K562 (cell line): Measurements from ENCODE around the gene PABPC1L. TPM values are rescaled to one million over a fixed set of nuclear protein-coding genes. Genes with fewer than 3 reads are reported as not detected.

Source experiments
- ATAC-seq: fragments of 200-7000 bp; cut with Tn5 transposase; 3 replicates; pipeline ENCODE4 v1.9.1; 2020; ENCODE audit warnings: moderate library complexity
- BruUV-seq: library from RNA; stranded (reverse); fragments of 400-500 nt; replicated peaks from 2 replicates; lab custom pipeline; 2021; lab: Mats Ljungman, UMichigan
- CTCF ChIA-PET: fragments of 300-600 bp; formaldehyde crosslinking; extraction: SDS; loops from one replicate; lab custom pipeline; 2021; ENCODE audit warnings: low intra/inter-chr PET ratio; lab: Yijun Ruan, JAX
- POLR2A ChIA-PET: fragments of 300-600, 350-650 bp; sonication (Branson Sonifier 250); formaldehyde crosslinking; extraction: SDS; loops from one replicate; lab custom pipeline; 2021; ENCODE audit warnings: antibody characterized with exemption, inconsistent platforms; lab: Yijun Ruan, JAX
- DNase-seq, 4 experiments: peaks; one replicate each; pipeline versions ENCODE4 v3.0.0 to v3.0.0-alpha.2; 2011 to 2018; ENCODE audit warnings: low spot score in 3 of 4, mixed read lengths in 3 of 4; ENCODE audit errors: extremely low read depth in 1 of 4
- FAIRE-seq: peaks from 2 replicates; lab custom pipeline; 2011; peaks lifted over from hg19 to GRCh38; lab: Jason Lieb, UNC
- H2AFZ ChIP-seq: 2 replicates; pipeline ENCODE4 v1.6.0; 2011; ENCODE audit warnings: low read depth, low read length, control low read depth, inconsistent platforms
- H3K27ac ChIP-seq: fragments of 200-600 bp; 3 replicates; pipeline ENCODE4 v1.8.0; 2011; ENCODE audit warnings: low read depth, mild to moderate bottlenecking, control low read depth, inconsistent platforms, low read length, moderate library complexity, mixed read lengths; ENCODE audit errors: extremely low read depth
- H3K27me3 ChIP-seq, 2 experiments: fragments of 300-600 bp in 1 of 2; 2 replicates in 1 of 2; 3 replicates in 1 of 2; pipeline versions ENCODE4 v1.6.0 to v1.8.0; 2011; ENCODE audit warnings: inconsistent platforms in 2 of 2, low read length in 2 of 2, mild to moderate bottlenecking in 1 of 2, mixed read lengths in 1 of 2, moderate library complexity in 1 of 2; ENCODE audit not compliant: control insufficient read depth in 2 of 2, insufficient read depth in 2 of 2
- H3K36me3 ChIP-seq: fragments of 300-600 bp; 3 replicates; pipeline ENCODE4 v1.8.0; 2011; ENCODE audit warnings: mild to moderate bottlenecking, low read length, inconsistent platforms; ENCODE audit not compliant: control insufficient read depth, insufficient read depth
- H3K4me1 ChIP-seq, 2 experiments: fragments of 200-600 bp in 1 of 2; replicated peaks in 1 of 2; 2 replicates in 1 of 2; 3 replicates in 1 of 2; pipeline versions ENCODE4 v1.5.1 to v1.8.0; 2011; ENCODE audit warnings: inconsistent platforms in 2 of 2, low read length in 2 of 2, mild to moderate bottlenecking in 1 of 2, mixed read lengths in 1 of 2, moderate library complexity in 1 of 2; ENCODE audit not compliant: control insufficient read depth in 2 of 2, insufficient read depth in 2 of 2
- H3K4me2 ChIP-seq: 2 replicates; pipeline ENCODE4 v1.6.1; 2011; ENCODE audit warnings: low read length, control low read depth, inconsistent platforms, mixed read lengths; ENCODE audit not compliant: insufficient read depth
- H3K4me3 ChIP-seq: fragments of 200-600 bp; sonication (generic), shearing (Covaris generic); 2 replicates; pipeline ENCODE4 v1.5.1; 2016; ENCODE audit warnings: control low read depth, inconsistent platforms
- H3K79me2 ChIP-seq: fragments of 200-600 bp; 3 replicates; pipeline ENCODE4 v1.8.0; 2011; ENCODE audit warnings: low read length, inconsistent platforms; ENCODE audit not compliant: control insufficient read depth, insufficient read depth
- H3K9ac ChIP-seq, 2 experiments: 2 replicates each; pipeline versions ENCODE4 v1.6.0 to v1.6.1; 2011; ENCODE audit warnings: low read depth in 2 of 2, low read length in 2 of 2, control low read depth in 1 of 2, inconsistent platforms in 1 of 2, mild to moderate bottlenecking in 1 of 2, mixed read lengths in 1 of 2; ENCODE audit not compliant: insufficient read depth in 1 of 2
- H3K9me1 ChIP-seq: one replicate; pipeline ENCODE4 v1.6.0; 2011; ENCODE audit warnings: inconsistent platforms, mild to moderate bottlenecking, low read length, moderate library complexity; ENCODE audit not compliant: control insufficient read depth, insufficient read depth
- H3K9me3 ChIP-seq: replicated peaks from 2 replicates; pipeline ENCODE4 v1.5.1; 2011; ENCODE audit warnings: low read depth, low read length, inconsistent platforms; ENCODE audit not compliant: control insufficient read depth, insufficient read depth
- H4K20me1 ChIP-seq: replicated peaks from 2 replicates; pipeline ENCODE4 v1.6.1; 2011; ENCODE audit warnings: low read length, inconsistent platforms, mixed read lengths; ENCODE audit not compliant: control insufficient read depth, insufficient read depth
- BCOR ChIP-seq: fragments of 450-650 bp; IDR thresholded peaks from 2 replicates; pipeline ENCODE4 v1.6.1; 2016
- POLR2H ChIP-seq: IDR thresholded peaks from 2 replicates; pipeline ENCODE4 v1.6.1; 2016; ENCODE audit warnings: missing genetic modification characterization, low read depth, mild to moderate bottlenecking, control low read depth, missing compliant biosample characterization, moderate library complexity
- RBM25 ChIP-seq: fragments of 200-400 bp; formaldehyde crosslinking; IDR thresholded peaks from 2 replicates; pipeline ENCODE4 v1.6.1; 2018; ENCODE audit warnings: low read length, low read depth, moderate library complexity; ENCODE audit not compliant: severe bottlenecking
- RBM39 ChIP-seq: fragments of 200-400 bp; formaldehyde crosslinking; optimal IDR thresholded peaks from 2 replicates; pipeline ENCODE3; 2018; ENCODE audit warnings: low read depth, low read length
- ZNF121 ChIP-seq: sonication (generic); formaldehyde crosslinking; conservative IDR thresholded peaks from 2 replicates; pipeline ENCODE4 v1.8.0; 2022; ENCODE audit warnings: missing genetic modification reagents
- WGBS: fragments of 100-300 bp; shearing (Covaris generic); methylation state at CpG from one replicate; pipeline ENCODE4 v1.1.6; 2016; ENCODE audit warnings: low coverage, mixed read lengths; ENCODE audit not compliant: insufficient coverage; ENCODE audit errors: missing lambda C conversion rate; 5-methylcytosine and 5-hydroxymethylcytosine counted together
- in situ Hi-C: fragments of 300-500 bp; cut with MboI; formaldehyde crosslinking; loops from 4 replicates; pipeline ENCODE4 v1.15.0; 2018; ENCODE audit warnings: inconsistent platforms, mixed read lengths
- intact Hi-C: fragments of 100-400 bp; cut with micrococcal nuclease; formaldehyde crosslinking; loops from 2 replicates; pipeline ENCODE4 v1.14.2; 2022
- polyA plus RNA-seq, 8 experiments: library from polyadenylated mRNA; depleted of rRNA in 4 of 8; stranded (reverse) in 5 of 8; unstranded in 3 of 8; fragments of >200 nt; fragmentation: Nextera tagmentation in 2 of 8; fragmentation: Illumina TruSeq in 1 of 8; extraction: Ambion mirVana in 2 of 8; extraction: Trizol in 1 of 8; gene quantifications; 2 replicates each; pipeline versions ENCODE4 v1.2.1 to v1.2.3, GENCODE V29; 2011 to 2014; ENCODE audit warnings: inconsistent platforms in 1 of 8, missing spikeins in 1 of 8
- total RNA-seq, 7 experiments: library from RNA; depleted of rRNA in 6 of 7; stranded (reverse); fragments of >200 nt in 6 of 7; fragmentation: Illumina TruSeq in 2 of 7; extraction: Trizol in 2 of 7; gene quantifications; 2 replicates each; pipeline versions ENCODE4 v1.2.1 to v1.2.3, GENCODE V29; 2011 to 2021; ENCODE audit warnings: low replicate concordance in 1 of 7
- TF ChIP-seq, protein P1 (sequence below): fragments of 250-450 bp; sonication (Bioruptor Pico); IDR thresholded peaks from 2 replicates; pipeline ENCODE4 v1.8.0; 2022; ENCODE audit warnings: inconsistent platforms, mild to moderate bottlenecking, moderate library complexity, borderline replicate concordance
- TF ChIP-seq, protein P2 (sequence below): fragments of 450-650 bp; formaldehyde crosslinking; IDR thresholded peaks from 2 replicates; pipeline ENCODE4 v1.4.0; 2020; ENCODE audit warnings: mild to moderate bottlenecking, moderate library complexity

Gene PABPC1L
- total and polyA plus RNA-seq, 9 of the 15 experiments (the other 6 are each of a cell fraction or from before 2014, with no cell fraction given) = 6.0 to 90.3 (median 15.8) TPM

GRCh38 chr20:44917399-44917798 lies 7.5 kb downstream of the PABPC1L start:
- FAIRE-seq = no peak
- in situ Hi-C loops = no loop called here
- Histone ChIP-seq H3K27me3 (no peaks in the 10 kb centered on the region), H3K9me1 (no peaks in the 10 kb centered on the region), H3K79me2 (no peaks in the 10 kb centered on the region), H3K9ac (no peak overlapping the region), H3K36me3 (peaks cover 67% of the 10 kb centered on the region), H3K4me3 (no peak overlapping the region), H4K20me1 (no peaks in the 10 kb centered on the region), H2AFZ (no peak overlapping the region), H3K4me1 (peaks cover 0 to 3% of the 10 kb centered on the region in 2 experiments; a peak in 2 of 5 replicates), H3K27ac (no peak overlapping the region), H3K4me2 (no peak overlapping the region), H3K9me3 (no peaks in the 10 kb centered on the region)
- ChIA-PET CTCF (no interaction called here), POLR2A (interaction anchor here (1.1 to 1.3 kb wide), 2 partner anchors 8 to 11 kb away, joined by 3 to 5 read pairs; no protein-coding TSS in a partner anchor)
- ATAC-seq = no peak
- WGBS = 78% methylated on average over 2 of the region's 2 CpGs
- 0 out of 2 replicates have a peak, but pooled peaks have one; percentile 23 for TF ChIP-seq BCOR
- TF ChIP-seq, protein P1, sequence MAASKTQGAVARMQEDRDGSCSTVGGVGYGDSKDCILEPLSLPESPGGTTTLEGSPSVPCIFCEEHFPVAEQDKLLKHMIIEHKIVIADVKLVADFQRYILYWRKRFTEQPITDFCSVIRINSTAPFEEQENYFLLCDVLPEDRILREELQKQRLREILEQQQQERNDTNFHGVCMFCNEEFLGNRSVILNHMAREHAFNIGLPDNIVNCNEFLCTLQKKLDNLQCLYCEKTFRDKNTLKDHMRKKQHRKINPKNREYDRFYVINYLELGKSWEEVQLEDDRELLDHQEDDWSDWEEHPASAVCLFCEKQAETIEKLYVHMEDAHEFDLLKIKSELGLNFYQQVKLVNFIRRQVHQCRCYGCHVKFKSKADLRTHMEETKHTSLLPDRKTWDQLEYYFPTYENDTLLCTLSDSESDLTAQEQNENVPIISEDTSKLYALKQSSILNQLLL (CRISPR knock-in tag) = no peak
- TF ChIP-seq RBM25 = peak; percentile 34
- TF ChIP-seq RBM39 = no peak
- TF ChIP-seq, protein P2, sequence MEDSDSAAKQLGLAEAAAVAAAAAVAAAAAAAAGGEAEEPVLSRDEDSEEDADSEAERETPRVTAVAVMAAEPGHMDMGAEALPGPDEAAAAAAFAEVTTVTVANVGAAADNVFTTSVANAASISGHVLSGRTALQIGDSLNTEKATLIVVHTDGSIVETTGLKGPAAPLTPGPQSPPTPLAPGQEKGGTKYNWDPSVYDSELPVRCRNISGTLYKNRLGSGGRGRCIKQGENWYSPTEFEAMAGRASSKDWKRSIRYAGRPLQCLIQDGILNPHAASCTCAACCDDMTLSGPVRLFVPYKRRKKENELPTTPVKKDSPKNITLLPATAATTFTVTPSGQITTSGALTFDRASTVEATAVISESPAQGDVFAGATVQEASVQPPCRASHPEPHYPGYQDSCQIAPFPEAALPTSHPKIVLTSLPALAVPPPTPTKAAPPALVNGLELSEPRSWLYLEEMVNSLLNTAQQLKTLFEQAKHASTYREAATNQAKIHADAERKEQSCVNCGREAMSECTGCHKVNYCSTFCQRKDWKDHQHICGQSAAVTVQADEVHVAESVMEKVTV (CRISPR knock-in tag) = no peak
- TF ChIP-seq POLR2H (tag) = no peak
- TF ChIP-seq ZNF121 = peak; percentile 66
- no peak for DNase-seq
- no TSS peak for BruUV-seq
- intact Hi-C loops = loop anchor here (10.0 kb wide), 1 partner anchor 177 kb away; no protein-coding TSS in a partner anchor
